CD4-positive, alpha-beta T cell (primary cell): ENCODE results near the gene EFCAB10. TPM values are rescaled to one million over a fixed set of nuclear protein-coding genes. Genes with fewer than 3 reads are reported as not detected.

ENCODE experiments used
- ATAC-seq: fragments of 200-7000 bp; cut with Tn5 transposase; one replicate; pipeline ENCODE4 v1.10.0; 2022; ENCODE audit warnings: mild to moderate bottlenecking; ENCODE audit not compliant: poor library complexity
- CTCF ChIA-PET: fragments of 350-600 bp; sonication (Branson Sonifier 250); formaldehyde crosslinking; loops from one replicate; lab custom pipeline; 2021; ENCODE audit warnings: antibody characterized with exemption, inconsistent platforms; lab: Charles Lee
- POLR2A ChIA-PET: fragments of 350-600 bp; sonication (Branson Sonifier 250); formaldehyde crosslinking; loops from one replicate; lab custom pipeline; 2021; ENCODE audit warnings: antibody characterized with exemption, inconsistent platforms; lab: Charles Lee
- DNase-seq, 14 experiments: peaks; one replicate each; pipeline ENCODE4 v3.0.0-alpha.2; 2013 to 2020; ENCODE audit warnings: mixed read lengths in 2 of 14
- H3K27ac ChIP-seq, 2 donors: one replicate each; pipeline versions ENCODE4 v1.5.1 to v1.7.0; 2013; ENCODE audit warnings: low read length in 2 of 2, low read depth in 1 of 2, mild to moderate bottlenecking in 1 of 2
- H3K27me3 ChIP-seq, 2 experiments: 1 replicate in 1 of 2; 2 replicates in 1 of 2; pipeline versions ENCODE4 v1.6.1 to v1.7.0; 2013; ENCODE audit warnings: low read length in 2 of 2, control low read depth in 1 of 2, mild to moderate bottlenecking in 1 of 2, moderate library complexity in 1 of 2; ENCODE audit not compliant: insufficient read depth in 2 of 2, control insufficient read depth in 1 of 2
- H3K36me3 ChIP-seq: one replicate; pipeline ENCODE4 v1.6.1; 2013; ENCODE audit warnings: low read length, control low read depth; ENCODE audit not compliant: insufficient read depth
- H3K4me1 ChIP-seq: one replicate; pipeline ENCODE4 v1.6.1; 2013; ENCODE audit warnings: low read length, control low read depth; ENCODE audit not compliant: insufficient read depth
- H3K4me3 ChIP-seq: one replicate; pipeline ENCODE4 v1.5.1; 2013; ENCODE audit warnings: mild to moderate bottlenecking, low read length, moderate library complexity
- H3K9me3 ChIP-seq, 2 experiments: 1 replicate in 1 of 2; 2 replicates in 1 of 2; pipeline versions ENCODE4 v1.6.1 to v1.7.0; 2013; ENCODE audit warnings: low read length in 2 of 2, mild to moderate bottlenecking in 2 of 2, control low read depth in 1 of 2, moderate library complexity in 1 of 2; ENCODE audit not compliant: control insufficient read depth in 1 of 2, insufficient read depth in 1 of 2
- H3K27ac Mint-ChIP-seq: one replicate; pipeline ENCODE4 v1.8.0; 2020; ENCODE audit warnings: mixed read lengths
- H3K27me3 Mint-ChIP-seq: one replicate; pipeline ENCODE4 v1.8.0; 2021; ENCODE audit warnings: mixed read lengths
- H3K36me3 Mint-ChIP-seq: one replicate; pipeline ENCODE4 v1.8.0; 2021; ENCODE audit warnings: low read depth, mixed read lengths
- H3K4me1 Mint-ChIP-seq: one replicate; pipeline ENCODE4 v1.8.0; 2021; ENCODE audit warnings: low read depth, mixed read lengths
- H3K4me3 Mint-ChIP-seq: one replicate; pipeline ENCODE4 v1.8.0; 2020; ENCODE audit warnings: mild to moderate bottlenecking, mixed read lengths
- H3K9me3 Mint-ChIP-seq: one replicate; pipeline ENCODE4 v1.8.0; 2020; ENCODE audit warnings: mixed read lengths
- CTCF ChIP-seq: fragments of 200-600 bp; IDR thresholded peaks from one replicate; pipeline ENCODE4 v1.8.0; 2022; ENCODE audit warnings: antibody characterized with exemption, mild to moderate bottlenecking
- intact Hi-C, 2 experiments: fragments of 100-400 bp; cut with DNase I in 1 of 2; cut with micrococcal nuclease in 1 of 2; formaldehyde crosslinking; loops; one replicate each; pipeline versions ENCODE4 v1.15.1 to v1.9.0; 2023 to 2025; cut with DNase I, micrococcal nuclease
- total RNA-seq, 174 experiments: library from RNA in 2 of 174; stranded (reverse) in 2 of 174; gene quantifications; one replicate each; pipeline ENCODE4 v1.2.3 and lab custom pipeline; 2021 to 2026

EFCAB10 gene
- total RNA-seq, 2 experiments from 2014 or later, result 0.78 to 1.1 TPM

- peaks cover 10% of the 10 kb centered on the region for H3K4me1 Mint-ChIP-seq
- H3K9me3 Mint-ChIP-seq, result no peaks in the 10 kb centered on the region
- H3K27me3 Mint-ChIP-seq, result peaks cover 15% of the 10 kb centered on the region
- H3K4me3 Mint-ChIP-seq, result no peak overlapping the region
- H3K4me1 ChIP-seq, result peaks cover 15% of the 10 kb centered on the region
- H3K27me3 ChIP-seq, result peaks cover 7 to 9% of the 10 kb centered on the region in 2 experiments
- no peak overlapping the region for H3K27ac ChIP-seq
- H3K9me3 ChIP-seq, result peaks cover 4 to 17% of the 10 kb centered on the region in 2 experiments
- no peak overlapping the region for H3K4me3 ChIP-seq
- intact Hi-C loops, result loop anchor here in 1 of 2 experiments (5.0 kb wide), 1 partner anchor 664 kb away; no protein-coding TSS in a partner anchor
- ChIA-PET CTCF (no interaction called here), POLR2A (no interaction called here)
- ATAC-seq (no peak), DNase-seq (no peak)
- H3K36me3 ChIP-seq, result no peaks in the 10 kb centered on the region
- no peak for TF ChIP-seq CTCF
- no peak overlapping the region for H3K27ac Mint-ChIP-seq
- no peaks in the 10 kb centered on the region for H3K36me3 Mint-ChIP-seq
Measured at GRCh38 chr7:105585850-105586500, 4.7 kb upstream of the EFCAB10 start.

- Mint-ChIP-seq H3K36me3 (no peaks in the 10 kb centered on the region), H3K27ac (no peak overlapping the region), H3K27me3 (peaks cover 20% of the 10 kb centered on the region), H3K4me1 (peaks cover 6% of the 10 kb centered on the region), H3K9me3 (no peaks in the 10 kb centered on the region), H3K4me3 (no peak overlapping the region)
- H3K27ac ChIP-seq, result no peak overlapping the region
- ATAC-seq (no peak), DNase-seq (no peak)
- no peaks in the 10 kb centered on the region for H3K36me3 ChIP-seq
- CTCF ChIA-PET, result no interaction called here
- H3K27me3 ChIP-seq, result peaks cover 9% of the 10 kb centered on the region in 2 experiments
- intact Hi-C loops, result no loop called here
- POLR2A ChIA-PET, result no interaction called here
- no peak for TF ChIP-seq CTCF
- no peak overlapping the region for H3K4me3 ChIP-seq
- peaks cover 4 to 19% of the 10 kb centered on the region in 2 experiments for H3K9me3 ChIP-seq
- H3K4me1 ChIP-seq, result peaks cover 12% of the 10 kb centered on the region
Measured at GRCh38 chr7:105584165-105584564, 2.9 kb upstream of the EFCAB10 start.

GRCh38 chr7:105583061-105583460 lies 1.8 kb upstream of the EFCAB10 start:
- Histone ChIP-seq H3K4me3 (no peak overlapping the region), H3K27me3 (peaks cover 9% of the 10 kb centered on the region in 2 experiments), H3K9me3 (peaks cover 4 to 19% of the 10 kb centered on the region in 2 experiments), H3K36me3 (no peaks in the 10 kb centered on the region), H3K4me1 (peaks cover 7% of the 10 kb centered on the region), H3K27ac (no peak overlapping the region)
- no peak overlapping the region for H3K4me3 Mint-ChIP-seq
- TF ChIP-seq CTCF, result no peak
- ATAC-seq (no peak), DNase-seq (no peak)
- peaks cover 20% of the 10 kb centered on the region for H3K27me3 Mint-ChIP-seq
- POLR2A ChIA-PET, result no interaction called here
- peaks cover 2% of the 10 kb centered on the region for H3K4me1 Mint-ChIP-seq
- CTCF ChIA-PET, result no interaction called here
- intact Hi-C loops, result no loop called here
- H3K9me3 Mint-ChIP-seq, result no peaks in the 10 kb centered on the region
- no peaks in the 10 kb centered on the region for H3K36me3 Mint-ChIP-seq
- no peak overlapping the region for H3K27ac Mint-ChIP-seq
